ENCODE data around the gene MYO16. TPM values are rescaled to one million over a fixed set of nuclear protein-coding genes. Genes with fewer than 3 reads are reported as not detected.

Gene MYO16
- total and polyA plus RNA-seq, 2 of the 4 experiments (the other 2 are of a cell fraction), result under 0.01 to 0.03 TPM

DNA sequence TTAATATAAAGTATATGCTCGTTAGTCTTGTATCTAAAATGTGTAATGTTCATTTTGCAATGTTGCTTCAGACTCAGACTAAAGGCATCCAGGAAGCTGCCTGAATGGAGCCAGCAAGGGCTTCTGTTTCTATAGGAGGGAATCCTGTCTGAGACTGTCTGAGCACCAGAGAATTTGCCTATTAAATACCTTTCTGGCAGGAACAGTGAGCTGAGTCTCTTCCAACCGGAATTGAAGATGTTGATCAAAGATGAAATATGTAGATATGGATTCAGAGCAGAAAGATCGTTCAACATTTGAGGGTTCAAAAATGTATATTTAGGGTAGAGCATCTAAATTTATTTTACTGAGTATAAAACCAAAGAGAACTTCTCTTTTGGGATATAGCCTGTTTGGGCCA, 20.9 kb downstream of the MYO16 start:
- ATAC-seq (ENCODE audit: low read depth), result no peak
- CTCF ChIA-PET, result no interaction called here
- dilution Hi-C loops (cut with HindIII; ENCODE audit: low sequenced_read_pairs, unreplicated experiment) (no loop called here), intact Hi-C loops (cut with micrococcal nuclease) (no loop called here), in situ Hi-C loops (cut with MboI; ENCODE audit: low sequenced_read_pairs) (no loop called here)
- no peaks in the 10 kb centered on the region for H3K79me1 ChIP-seq (ENCODE audit: low read depth in 1 of 2, low read length in 2 of 2)
- TF ChIP-seq MXI1 (IDR thresholded peaks at IDR 0.05; ENCODE audit: borderline replicate concordance, low read depth, low read length) (no peak), RAD21 (IDR thresholded peaks at IDR 0.05; ENCODE audit: low read length) (no peak), MAZ (IDR thresholded peaks at IDR 0.05; ENCODE audit: borderline replicate concordance, low read depth, low read length) (no peak), FOS (IDR thresholded peaks at IDR 0.05; ENCODE audit: low read depth, low read length) (no peak), CTCF (conservative IDR thresholded peaks at IDR 0.05; ENCODE audit: low read depth, low read length) (no peak), MAFK (IDR thresholded peaks at IDR 0.05; ENCODE audit: low read depth, low read length) (no peak), POLR2A (IDR thresholded peaks at IDR 0.05; ENCODE audit: low read depth, low read length) (no peak), RFX5 (IDR thresholded peaks at IDR 0.05; ENCODE audit: low read depth, low read length) (no peak), BHLHE40 (IDR thresholded peaks at IDR 0.05; ENCODE audit: low read depth, low read length) (no peak), CEBPB (IDR thresholded peaks at IDR 0.05; ENCODE audit: low read depth, low read length) (no peak), RCOR1 (IDR thresholded peaks at IDR 0.05; ENCODE audit: insufficient replicate concordance, low read length) (no peak), CHD1 (IDR thresholded peaks at IDR 0.05; ENCODE audit: low read depth, low read length) (no peak), NFE2L2 (IDR thresholded peaks at IDR 0.05; ENCODE audit: low read depth, low read length) (no peak), SMC3 (IDR thresholded peaks at IDR 0.05; ENCODE audit: low read depth, low read length) (no peak)
- TF ChIP-seq, protein P1, sequence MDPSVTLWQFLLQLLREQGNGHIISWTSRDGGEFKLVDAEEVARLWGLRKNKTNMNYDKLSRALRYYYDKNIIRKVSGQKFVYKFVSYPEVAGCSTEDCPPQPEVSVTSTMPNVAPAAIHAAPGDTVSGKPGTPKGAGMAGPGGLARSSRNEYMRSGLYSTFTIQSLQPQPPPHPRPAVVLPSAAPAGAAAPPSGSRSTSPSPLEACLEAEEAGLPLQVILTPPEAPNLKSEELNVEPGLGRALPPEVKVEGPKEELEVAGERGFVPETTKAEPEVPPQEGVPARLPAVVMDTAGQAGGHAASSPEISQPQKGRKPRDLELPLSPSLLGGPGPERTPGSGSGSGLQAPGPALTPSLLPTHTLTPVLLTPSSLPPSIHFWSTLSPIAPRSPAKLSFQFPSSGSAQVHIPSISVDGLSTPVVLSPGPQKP (IDR thresholded peaks at IDR 0.05; ENCODE audit: borderline replicate concordance, low read depth, low read length), result no peak
- TF ChIP-seq, protein P2, sequence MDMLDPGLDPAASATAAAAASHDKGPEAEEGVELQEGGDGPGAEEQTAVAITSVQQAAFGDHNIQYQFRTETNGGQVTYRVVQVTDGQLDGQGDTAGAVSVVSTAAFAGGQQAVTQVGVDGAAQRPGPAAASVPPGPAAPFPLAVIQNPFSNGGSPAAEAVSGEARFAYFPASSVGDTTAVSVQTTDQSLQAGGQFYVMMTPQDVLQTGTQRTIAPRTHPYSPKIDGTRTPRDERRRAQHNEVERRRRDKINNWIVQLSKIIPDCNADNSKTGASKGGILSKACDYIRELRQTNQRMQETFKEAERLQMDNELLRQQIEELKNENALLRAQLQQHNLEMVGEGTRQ (IDR thresholded peaks at IDR 0.05; ENCODE audit: low read depth, low read length), result no peak
- peaks cover 10% of the 10 kb centered on the region for H3K9me3 ChIP-seq (ENCODE audit: control insufficient read depth, insufficient read depth, low read length)
- no peak overlapping the region for H3K14ac ChIP-seq (replicated peaks; ENCODE audit: low read depth, low read length)
- H3K9ac ChIP-seq (ENCODE audit: low read depth, low read length), result no peak overlapping the region
- no peak overlapping the region for H3K4me2 ChIP-seq (ENCODE audit: low read depth, low read length)
- DNase-seq, result no peak
- no TSS peak for BruUV-seq (replicated peaks)
- H3K56ac ChIP-seq (ENCODE audit: extremely low read depth, insufficient read depth, low read length), result no peak overlapping the region
- no peaks in the 10 kb centered on the region for H3K4me1 ChIP-seq (ENCODE audit: control insufficient read depth, insufficient read depth, low read length)
- H2AK9ac ChIP-seq (replicated peaks; ENCODE audit: low read depth, low read length, poor library complexity), result no peak overlapping the region
- no peaks in the 10 kb centered on the region for H3K9me1 ChIP-seq (ENCODE audit: insufficient read depth, low read length)
- H2BK20ac ChIP-seq (ENCODE audit: low read depth, low read length), result no peak overlapping the region
- H2BK120ac ChIP-seq (ENCODE audit: low read depth, low read length), result no peak overlapping the region
- no peak overlapping the region for H2AFZ ChIP-seq (replicated peaks; ENCODE audit: low read length, poor library complexity)
- H3K27ac ChIP-seq (ENCODE audit: insufficient read depth, low read length), result no peak overlapping the region
- no peak overlapping the region for H3K23ac ChIP-seq (ENCODE audit: low read depth, low read length)
- H4K8ac ChIP-seq (ENCODE audit: low read depth in 2 of 2, low read length in 2 of 2), result no peak overlapping the region
- no peak overlapping the region for H2BK5ac ChIP-seq (ENCODE audit: low read depth, low read length, poor library complexity, severe bottlenecking)
- no CpG with 5 or more reads among the region's 3 CpGs for WGBS, 2 experiments (ENCODE audit: extremely low coverage in 2 of 2, insufficient read length in 1 of 2)
- H3K27me3 ChIP-seq (ENCODE audit: control insufficient read depth, insufficient read depth, low read length), result no peaks in the 10 kb centered on the region
- no peak overlapping the region for H3K18ac ChIP-seq (ENCODE audit: low read depth, low read length)
- no peaks in the 10 kb centered on the region for H4K20me1 ChIP-seq (ENCODE audit: insufficient read depth, low read length)
- H3K4ac ChIP-seq (ENCODE audit: low read depth, low read length), result no peak overlapping the region
- no peak overlapping the region for H3K4me3 ChIP-seq (ENCODE audit: insufficient read depth, low read depth, low read length)
- H2BK15ac ChIP-seq (ENCODE audit: low read depth, low read length), result no peak overlapping the region
- no peak overlapping the region for H2AK5ac ChIP-seq (ENCODE audit: low read depth, low read length)
- POLR2A ChIA-PET (ENCODE audit: unreplicated experiment), result no interaction called here
- H4K5ac ChIP-seq (ENCODE audit: low read depth, low read length), result no peak overlapping the region
- H3K36me3 ChIP-seq (ENCODE audit: control insufficient read depth, insufficient read depth, low read length), result no peaks in the 10 kb centered on the region
- H4K91ac ChIP-seq (ENCODE audit: insufficient read depth, low read depth, low read length), result no peak overlapping the region
